ENCODE results near the gene TLE3.
"Not testable (repeated sequence)": the region's sequence is repeated elsewhere in the genome, so short reads cannot be mapped to it uniquely, and the experiment has no call there.

TLE3 gene

GRCh38 chr15:70097321-70098152 lies at the start of gene TLE3:
Gene TLE3 (minus strand): TSS chr15:70097917. CDS start chr15:70096798, 1,119 bp downstream.
- DNase-seq = peak; percentile 99

DNA sequence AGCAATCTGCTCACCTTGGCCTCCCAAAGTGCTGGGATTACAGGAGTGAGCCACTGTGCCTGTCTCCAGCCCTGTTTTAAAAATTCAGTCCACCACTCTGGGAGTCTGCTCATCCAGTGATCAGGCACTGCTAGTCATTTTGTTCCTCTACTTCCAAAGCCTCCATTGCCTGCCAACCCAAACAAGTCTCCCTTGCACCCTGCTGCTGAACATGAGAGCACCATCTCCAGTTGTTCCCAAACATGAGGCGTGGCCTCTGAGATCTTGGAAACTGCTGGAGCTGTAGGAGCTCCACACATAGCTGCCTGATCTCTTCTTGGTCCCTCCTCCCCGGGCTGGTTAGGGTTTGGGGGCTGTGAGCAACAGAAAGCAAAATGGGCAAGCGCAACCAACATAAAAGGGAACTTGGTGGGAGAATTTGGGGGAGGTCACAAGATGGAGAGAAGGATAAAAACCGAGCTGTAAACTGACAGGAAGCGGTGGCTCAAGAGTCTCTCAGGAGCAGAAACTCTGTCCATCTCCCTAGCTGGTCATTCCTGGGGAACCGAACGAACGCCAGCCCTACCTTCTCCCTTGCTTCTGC lies 49.6 kb upstream of the TLE3 start:
- DNase-seq = no peak

DNA sequence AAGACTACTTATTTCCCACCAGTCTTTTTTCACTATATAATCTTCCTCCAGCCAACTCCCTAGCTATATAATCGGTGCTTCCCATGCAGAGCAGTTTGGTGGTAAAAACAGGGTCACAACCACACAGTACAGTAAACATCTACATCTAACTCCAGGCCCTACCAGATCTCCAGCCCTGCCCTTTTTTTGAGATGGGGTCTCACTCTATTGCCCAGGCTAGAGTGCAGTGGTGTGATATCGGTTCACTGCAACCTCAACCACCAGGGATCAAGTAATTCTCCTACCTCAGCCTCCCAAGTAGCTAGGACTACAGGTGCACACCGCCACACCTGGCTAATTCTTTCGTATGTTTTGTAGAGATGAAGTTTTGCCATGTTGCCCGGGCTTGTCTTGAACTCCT lies 49.1 kb upstream of the TLE3 start:
- no peak for DNase-seq

- DNase-seq = no peak
Observed at GRCh38 chr15:70146162-70146561, 48.4 kb upstream of the TLE3 start.

DNA sequence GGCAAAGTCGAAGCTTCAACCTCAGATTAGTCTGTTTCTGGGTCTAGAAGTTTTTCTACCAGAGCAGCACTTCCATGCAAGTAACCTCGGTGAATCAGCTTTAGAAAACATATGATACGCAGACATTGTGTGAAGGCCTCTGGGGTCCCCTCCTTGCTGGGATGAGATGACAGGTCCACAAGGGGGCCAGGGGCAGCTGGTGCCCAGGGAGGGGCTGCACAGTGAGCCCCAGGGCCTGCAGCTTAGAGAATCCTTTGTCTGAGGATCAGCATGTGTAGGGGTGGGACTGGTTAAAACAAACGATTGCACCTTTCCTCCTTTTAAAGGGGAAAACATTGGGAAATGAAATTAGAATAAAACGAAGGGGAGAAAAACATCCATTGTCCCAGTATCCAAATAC lies 47.5 kb upstream of the TLE3 start:
- DNase-seq = no peak

- no peak for DNase-seq
Observed at GRCh38 chr15:70142322-70143191, 44.8 kb upstream of the TLE3 start.

DNA sequence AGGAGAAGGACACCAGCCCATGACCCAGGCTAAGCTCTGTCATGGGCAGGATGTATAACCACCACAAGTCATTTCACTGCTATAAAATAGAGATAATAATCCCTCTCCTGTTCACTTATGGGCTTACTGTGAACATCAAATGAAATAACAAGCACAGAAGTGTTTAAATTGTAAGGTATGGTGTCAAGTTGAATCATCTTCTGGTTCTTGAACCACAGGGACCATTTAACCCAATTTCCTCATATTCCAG lies 44.3 kb upstream of the TLE3 start:
- DNase-seq = no peak

DNA sequence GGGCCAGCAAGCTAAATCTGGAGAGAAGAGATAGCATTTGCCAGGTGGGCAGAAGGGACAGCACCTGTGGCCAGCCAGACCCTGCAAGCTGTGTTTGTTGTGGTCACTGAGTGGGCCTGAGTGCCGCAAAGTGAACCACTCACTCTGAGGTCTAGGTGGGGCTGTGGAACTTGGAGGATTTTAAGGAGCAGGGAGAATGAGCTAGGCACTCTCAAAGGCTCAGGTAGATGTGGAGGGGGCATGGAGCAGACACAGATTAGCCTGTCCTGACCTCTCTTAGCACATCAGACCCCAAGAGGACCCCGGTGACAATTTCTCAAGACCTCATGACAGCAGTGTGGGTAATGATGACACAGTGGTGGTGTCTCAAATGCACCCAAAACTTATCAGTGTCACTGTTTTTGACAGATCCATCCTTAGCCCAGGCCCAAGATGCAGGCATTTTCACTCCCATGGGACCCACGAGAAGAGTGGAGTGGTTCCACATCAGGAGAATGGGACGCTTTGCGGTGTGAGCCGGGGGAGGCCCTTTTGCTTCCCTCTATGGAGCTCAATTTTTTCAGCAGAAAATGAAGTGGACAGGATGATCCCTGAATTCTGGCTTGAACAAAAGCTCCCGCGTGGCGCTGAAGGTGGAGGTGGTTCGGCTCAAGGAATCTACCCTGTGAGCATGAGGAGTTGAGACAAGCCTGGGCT lies 43.8 kb upstream of the TLE3 start:
- no peak for DNase-seq

GRCh38 chr15:70140543-70141375 lies 43.0 kb upstream of the TLE3 start:
- no peak for DNase-seq

- no peak for DNase-seq
Observed at GRCh38 chr15:70140025-70140542, 42.4 kb upstream of the TLE3 start.

- no peak for DNase-seq
Observed at GRCh38 chr15:70137967-70138366, 40.2 kb upstream of the TLE3 start.

GRCh38 chr15:70137021-70137420 lies 39.3 kb upstream of the TLE3 start:
- DNase-seq = not testable (repeated sequence)

GRCh38 chr15:70133781-70134421 lies 36.2 kb upstream of the TLE3 start:
- no peak for DNase-seq

- DNase-seq = no peak
Observed at GRCh38 chr15:70133296-70133695, 35.6 kb upstream of the TLE3 start.

- no peak for DNase-seq
Observed at GRCh38 chr15:70132571-70132970, 34.9 kb upstream of the TLE3 start.

GRCh38 chr15:70132139-70132538 lies 34.4 kb upstream of the TLE3 start:
- no peak for DNase-seq

DNA sequence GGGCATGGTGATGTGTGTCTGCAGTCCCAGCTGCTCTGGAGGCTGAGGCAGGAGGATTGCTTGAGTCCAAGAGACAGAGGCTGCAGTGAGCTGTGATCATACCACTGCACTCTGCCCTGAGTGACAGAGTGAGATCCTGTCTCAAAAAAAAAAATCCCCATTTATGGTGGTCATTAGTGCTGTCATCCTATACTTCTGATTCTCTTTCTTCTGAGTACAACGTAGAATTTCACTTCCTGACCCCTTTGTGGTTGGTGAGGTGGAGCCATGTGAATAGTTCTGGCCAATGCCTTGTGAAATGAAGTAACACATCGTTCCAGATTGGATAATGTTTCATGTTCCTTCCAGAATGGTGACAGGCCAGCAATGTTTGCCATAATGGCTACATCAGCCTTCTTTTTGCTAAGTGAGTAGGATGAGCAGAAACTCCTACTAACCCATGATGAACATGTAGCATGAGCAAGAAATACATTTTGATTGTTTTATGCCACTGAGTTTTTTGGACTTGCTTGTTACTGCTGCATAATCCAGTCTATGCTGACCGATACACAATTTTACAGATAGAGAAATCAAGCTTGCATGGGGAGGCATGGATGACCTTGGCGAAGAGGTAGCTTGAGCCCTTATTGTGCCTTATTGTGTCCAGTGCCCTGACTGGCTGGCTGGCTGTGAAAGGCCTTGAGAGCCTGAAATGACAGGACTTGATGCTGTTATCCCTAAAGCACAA lies 30.9 kb upstream of the TLE3 start:
- no peak for DNase-seq

- no peak for DNase-seq
Observed at GRCh38 chr15:70127770-70128413, 30.2 kb upstream of the TLE3 start.

DNA sequence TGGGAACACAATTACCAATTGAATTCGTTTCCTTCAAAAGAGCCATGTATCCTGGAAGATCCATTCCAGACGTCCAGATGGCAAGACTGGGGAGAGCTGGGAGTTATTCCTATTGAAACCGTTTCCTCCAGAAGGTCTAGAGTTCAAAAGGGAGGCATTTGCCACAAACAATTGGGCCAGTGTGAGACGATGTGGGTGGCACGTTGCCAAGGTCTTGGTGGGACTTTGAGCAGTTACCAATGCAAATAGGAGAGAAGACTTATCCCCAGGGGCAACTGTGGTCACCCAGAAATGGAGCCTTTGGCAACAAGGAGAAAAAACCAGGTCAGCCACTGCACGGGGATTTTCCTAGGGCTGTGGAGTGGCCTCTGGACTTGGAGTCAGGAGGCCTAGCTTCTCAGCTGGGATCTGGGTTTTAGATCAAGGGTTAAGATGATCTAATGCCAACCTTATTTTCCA lies 29.6 kb upstream of the TLE3 start:
- peak; percentile 16 for DNase-seq

DNA sequence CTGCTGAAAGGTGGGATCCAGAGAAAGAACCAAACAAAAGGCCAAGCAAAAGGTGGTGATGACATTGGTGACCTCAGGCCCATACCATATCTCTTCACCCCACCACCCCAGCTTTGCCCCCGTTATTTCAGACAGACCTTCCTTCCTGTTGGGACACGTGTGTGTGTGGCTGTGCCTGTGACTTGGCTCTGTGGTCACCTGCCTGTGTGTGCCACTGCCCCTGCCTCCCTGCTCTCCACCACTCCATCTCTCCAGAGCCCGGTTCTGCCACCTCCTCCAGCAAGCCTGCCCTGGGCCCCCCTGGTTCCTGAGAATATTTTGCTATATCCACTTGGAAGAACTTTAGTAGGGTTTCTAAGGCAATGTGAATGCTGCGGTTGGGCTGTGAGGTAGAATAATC lies 28.6 kb upstream of the TLE3 start:
- DNase-seq = no peak

Data from NCI-H82 (cell line).